HG03108 (cell line): ENCODE data around the gene DRAXIN.
A peak's percentile ranks its signal among the peaks of the same experiment; 100 is the strongest.

Source experiments
- ATAC-seq: cut with Tn5 transposase; IDR thresholded peaks from one replicate; pipeline ENCODE4 v1.9.1; 2021; ENCODE audit warnings: moderate library complexity; ENCODE audit not compliant: unreplicated experiment

Gene DRAXIN

GRCh38 chr1:11654939-11655808 lies 36.3 kb upstream of the DRAXIN start:
- ATAC-seq, result peak; percentile 25

- no peak for ATAC-seq
Observed at GRCh38 chr1:11657654-11658053, 33.9 kb upstream of the DRAXIN start.

- ATAC-seq, result no peak
Observed at GRCh38 chr1:11658542-11658941, 33.0 kb upstream of the DRAXIN start.

DNA sequence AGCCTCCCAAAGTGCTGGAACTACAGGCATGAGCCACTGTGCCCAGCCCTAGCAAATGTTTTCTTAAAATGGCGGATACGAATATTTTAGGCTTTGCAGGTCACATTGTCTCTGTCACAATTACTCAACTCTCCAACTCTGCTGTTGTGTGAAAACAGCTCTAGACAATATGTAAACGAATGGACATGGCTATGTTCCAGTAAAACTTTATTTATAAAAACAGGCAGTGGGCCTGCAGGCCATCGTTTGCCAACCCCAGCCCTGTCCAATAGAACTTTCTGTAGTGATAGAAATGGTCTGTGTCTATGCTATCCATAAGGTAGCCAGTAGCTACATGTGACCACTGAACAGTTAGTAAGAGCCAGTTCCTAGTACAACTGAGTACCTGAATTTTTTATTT lies 31.8 kb upstream of the DRAXIN start:
- ATAC-seq, result no peak

DNA sequence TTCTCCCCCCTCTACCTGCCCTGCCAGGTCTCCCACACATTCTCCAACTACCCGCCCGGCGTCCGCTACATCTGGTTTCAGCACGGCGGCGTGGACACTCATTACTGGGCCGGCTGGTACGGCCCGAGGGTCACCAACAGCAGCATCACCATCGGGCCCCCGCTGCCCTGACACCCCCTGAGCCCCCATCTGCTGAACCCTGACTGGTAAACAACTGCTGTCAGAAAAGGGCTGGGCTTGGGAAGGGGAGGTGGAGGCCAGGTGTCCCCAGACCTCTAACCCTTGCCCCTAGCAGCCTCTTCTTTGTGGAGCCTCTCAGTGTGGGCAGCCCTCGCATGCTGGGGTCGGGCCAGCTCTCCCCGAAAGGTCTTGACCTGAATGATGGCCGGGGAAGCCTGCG lies 30.4 kb upstream of the DRAXIN start:
- no peak for ATAC-seq

GRCh38 chr1:11664336-11665065 lies 27.0 kb upstream of the DRAXIN start:
- ATAC-seq, result peak; percentile 25

- no peak for ATAC-seq
Observed at GRCh38 chr1:11668516-11668915, 23.0 kb upstream of the DRAXIN start.

GRCh38 chr1:11670747-11671146 lies 20.8 kb upstream of the DRAXIN start:
- ATAC-seq, result no peak

DNA sequence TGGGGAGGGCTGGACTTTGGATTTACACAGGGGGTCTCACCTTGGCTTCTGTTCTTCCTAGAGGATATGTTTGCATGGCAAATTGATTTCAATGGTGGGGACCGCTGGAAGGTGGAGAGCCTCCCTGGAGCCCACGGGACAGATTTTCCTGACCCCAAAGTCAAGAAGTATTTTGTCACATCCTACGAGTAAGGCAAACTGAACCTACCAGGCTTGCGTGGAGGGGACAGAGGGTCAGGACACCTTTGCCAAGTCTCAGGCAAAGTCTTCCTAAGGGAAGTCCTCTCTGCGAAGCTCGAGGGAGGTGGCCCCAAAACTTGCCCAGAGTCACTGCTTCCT lies 20.3 kb upstream of the DRAXIN start:
- no peak for ATAC-seq

- ATAC-seq, result no peak
Observed at GRCh38 chr1:11671544-11672286, 19.8 kb upstream of the DRAXIN start.

GRCh38 chr1:11673089-11673769 lies 18.3 kb upstream of the DRAXIN start:
- ATAC-seq, result no peak

DNA sequence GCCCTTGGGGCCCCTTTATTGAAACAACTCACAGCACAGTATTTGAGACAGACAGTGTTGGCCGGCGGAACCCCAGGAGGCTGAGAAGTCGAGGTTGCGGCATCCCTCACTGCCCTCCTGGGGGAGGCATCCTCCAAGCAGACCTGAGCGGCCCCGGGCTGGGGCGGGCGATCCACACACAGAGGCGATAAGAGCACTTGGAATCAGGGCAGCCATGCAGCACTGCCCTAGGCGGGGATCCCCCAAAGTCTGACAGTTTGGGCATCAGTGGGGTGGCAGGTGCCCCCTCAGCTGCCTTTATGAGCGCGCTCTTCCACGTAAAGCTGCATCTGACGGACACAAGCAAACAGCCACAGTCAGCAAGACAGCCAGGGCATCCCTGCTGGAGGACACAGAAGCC lies 17.0 kb upstream of the DRAXIN start:
- no peak for ATAC-seq

DNA sequence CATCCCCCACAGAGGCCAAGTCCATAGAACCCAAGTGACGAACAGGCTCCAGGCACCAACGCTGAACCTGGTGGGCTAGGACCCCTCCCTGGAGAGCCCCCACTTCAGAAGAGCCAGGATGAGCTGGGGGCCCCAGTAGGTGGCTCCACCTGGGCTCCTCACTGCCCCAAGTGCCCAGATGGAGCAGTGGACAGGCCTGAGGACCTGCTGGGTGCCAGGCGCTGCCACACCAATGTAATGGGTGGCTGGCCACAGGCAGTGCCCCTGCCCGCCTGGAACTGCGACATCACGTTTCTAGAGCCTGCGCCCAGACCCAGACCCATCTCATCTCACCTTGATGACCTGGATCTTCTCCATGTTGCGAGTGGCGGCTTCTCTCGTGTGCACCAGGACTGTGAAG lies 16.2 kb upstream of the DRAXIN start:
- no peak for ATAC-seq

DNA sequence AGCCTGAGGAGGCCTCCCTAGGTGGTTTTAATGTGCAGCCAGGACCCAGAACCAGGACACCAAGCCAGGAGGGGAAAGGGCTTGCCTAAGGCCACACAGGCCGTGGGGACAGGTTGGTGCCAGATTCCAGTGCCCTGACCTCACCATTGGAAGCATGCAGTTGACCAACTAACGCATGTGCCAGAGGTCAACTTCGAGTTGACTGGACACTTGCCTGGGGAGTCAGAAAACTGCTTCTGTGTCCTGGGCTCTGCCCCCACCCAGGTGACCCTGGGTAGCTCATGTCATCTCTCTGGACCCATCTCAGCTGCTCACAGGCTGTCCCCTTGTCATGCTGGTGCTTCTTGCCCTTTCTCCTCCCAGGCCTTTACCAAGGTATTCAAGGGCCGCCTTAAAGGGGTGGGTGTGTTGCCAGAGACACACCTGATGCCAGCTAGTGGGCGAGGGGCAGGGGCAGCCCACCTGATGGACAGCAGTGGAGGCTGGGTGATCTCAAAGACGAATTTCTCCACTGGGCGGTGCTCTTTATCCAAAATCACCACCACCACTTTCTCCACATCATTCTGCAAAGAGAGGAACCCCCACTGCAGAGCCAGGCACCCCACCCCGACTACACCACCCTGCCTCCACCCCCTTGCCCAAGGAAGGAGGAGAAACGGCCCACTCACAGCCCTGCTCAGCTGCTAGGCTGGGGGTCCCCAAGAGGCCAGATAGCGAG lies 15.0 kb upstream of the DRAXIN start:
- no peak for ATAC-seq

- no peak for ATAC-seq
Observed at GRCh38 chr1:11678442-11678841, 13.1 kb upstream of the DRAXIN start.

- peak; percentile 14 for ATAC-seq
Observed at GRCh38 chr1:11680270-11681070, 11.0 kb upstream of the DRAXIN start.

GRCh38 chr1:11681071-11681771 lies 10.3 kb upstream of the DRAXIN start, which contains the start of gene MAD2L2:
TSS of gene MAD2L2 (minus strand) at chr1:11681148. CDS start at chr1:11680601, 547 bp downstream.
- ATAC-seq, result peak; percentile 87

- no peak for ATAC-seq
Observed at GRCh38 chr1:11682287-11682771, 9.2 kb upstream of the DRAXIN start.

DNA sequence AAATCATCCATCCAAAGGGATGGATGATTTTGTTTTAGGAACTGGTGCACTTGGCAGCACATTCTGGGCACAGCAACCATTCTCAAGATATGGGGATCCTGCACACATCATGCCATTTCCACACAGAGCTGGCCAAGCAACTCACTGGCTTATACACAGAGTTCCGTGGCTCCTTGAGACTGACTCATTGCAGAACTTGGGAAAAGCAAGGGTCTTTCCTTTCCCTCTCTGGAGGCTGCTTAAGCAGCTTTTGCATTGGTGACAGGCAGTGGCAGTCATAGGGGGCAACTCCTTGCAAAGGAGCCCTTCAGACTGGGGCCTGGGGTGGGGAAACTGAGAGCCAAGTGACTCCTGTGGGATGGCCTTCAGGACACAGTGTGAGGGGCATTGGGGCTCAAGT lies 8.7 kb upstream of the DRAXIN start:
- no peak for ATAC-seq
